Activated naive CD8-positive, alpha-beta T cell treated with anti-CD3 and anti-CD28 coated beads for 36 hours (primary cell): Measurements from ENCODE around the gene ATXN2. TPM values are rescaled to one million over a fixed set of nuclear protein-coding genes. Genes with fewer than 3 reads are reported as not detected.
"Not testable (repeated sequence)": the region's sequence is repeated elsewhere in the genome, so short reads cannot be mapped to it uniquely, and the experiment has no call there.

ENCODE experiments used
- DNase-seq: peaks from one replicate; pipeline ENCODE4 v3.0.0; 2021
- H3K27ac Mint-ChIP-seq: one replicate; pipeline ENCODE4 v1.8.0; 2022; ENCODE audit warnings: mild to moderate bottlenecking, moderate library complexity, mixed read lengths
- H3K27me3 Mint-ChIP-seq: one replicate; pipeline ENCODE4 v1.8.0; 2022; ENCODE audit warnings: mild to moderate bottlenecking, mixed read lengths
- H3K36me3 Mint-ChIP-seq: one replicate; pipeline ENCODE4 v1.8.0; 2021; ENCODE audit warnings: mild to moderate bottlenecking, mixed read lengths
- H3K4me1 Mint-ChIP-seq: one replicate; pipeline ENCODE4 v1.8.0; 2021; ENCODE audit warnings: mixed read lengths
- H3K4me3 Mint-ChIP-seq: one replicate; pipeline ENCODE4 v1.8.0; 2022; ENCODE audit warnings: mild to moderate bottlenecking, moderate library complexity, mixed read lengths
- H3K9me3 Mint-ChIP-seq: one replicate; pipeline ENCODE4 v1.8.0; 2022; ENCODE audit warnings: mixed read lengths
- total RNA-seq, 2 experiments: library from RNA; stranded (reverse); gene quantifications; one replicate each; pipeline ENCODE4 v1.2.3, GENCODE V29; 2021

Gene ATXN2
- total RNA-seq, 2 experiments from 2014 or later, result 24.8 to 30.8 TPM

- Mint-ChIP-seq H3K27me3 (no peaks in the 10 kb centered on the region), H3K9me3 (no peaks in the 10 kb centered on the region), H3K4me3 (no peak overlapping the region)
These were observed 29.6 kb downstream of the ATXN2 start for GRCh38 chr12:111569363-111570083.

GRCh38 chr12:111560844-111561243, 38.3 kb downstream of the ATXN2 start:
- H3K27ac Mint-ChIP-seq, H3K36me3 Mint-ChIP-seq, DNase-seq, H3K27me3 Mint-ChIP-seq, H3K9me3 Mint-ChIP-seq, H3K4me3 Mint-ChIP-seq: not testable (repeated sequence)
- peaks cover 29% of the 10 kb centered on the region for H3K4me1 Mint-ChIP-seq

More at GRCh38 chr12:111569363-111570083, 29.6 kb downstream of the ATXN2 start:
- Mint-ChIP-seq H3K4me1 (peaks cover 15% of the 10 kb centered on the region), H3K36me3 (peaks cover 4% of the 10 kb centered on the region), H3K27ac (no peak overlapping the region)
- no peak for DNase-seq

- no peak for DNase-seq
- Mint-ChIP-seq H3K27me3 (no peaks in the 10 kb centered on the region), H3K9me3 (peaks cover 3% of the 10 kb centered on the region), H3K4me3 (no peak overlapping the region), H3K27ac (no peak overlapping the region), H3K4me1 (peaks cover 26% of the 10 kb centered on the region), H3K36me3 (peaks cover 19% of the 10 kb centered on the region)
These were observed 41.1 kb downstream of the ATXN2 start for GRCh38 chr12:111558107-111558376.

- DNase-seq, result no peak
- Mint-ChIP-seq H3K27me3 (no peaks in the 10 kb centered on the region), H3K4me3 (no peak overlapping the region), H3K27ac (no peak overlapping the region), H3K36me3 (peaks cover 19% of the 10 kb centered on the region), H3K9me3 (peaks cover 3% of the 10 kb centered on the region), H3K4me1 (peaks cover 22% of the 10 kb centered on the region)
These were observed 41.6 kb downstream of the ATXN2 start for GRCh38 chr12:111557271-111558106.

GRCh38 chr12:111556676-111557075, 42.4 kb downstream of the ATXN2 start:
- no peak overlapping the region for H3K27ac Mint-ChIP-seq
- H3K4me3 Mint-ChIP-seq, result no peak overlapping the region
- peaks cover 19% of the 10 kb centered on the region for H3K36me3 Mint-ChIP-seq
- no peaks in the 10 kb centered on the region for H3K27me3 Mint-ChIP-seq
- H3K4me1 Mint-ChIP-seq, result peaks cover 22% of the 10 kb centered on the region
- peaks cover 3% of the 10 kb centered on the region for H3K9me3 Mint-ChIP-seq
- no peak for DNase-seq

- Mint-ChIP-seq H3K36me3 (peaks cover 19% of the 10 kb centered on the region), H3K4me1 (peaks cover 22% of the 10 kb centered on the region)
- not testable (repeated sequence) for H3K9me3 Mint-ChIP-seq, H3K27me3 Mint-ChIP-seq, DNase-seq, H3K4me3 Mint-ChIP-seq, H3K27ac Mint-ChIP-seq
These were observed 43.8 kb downstream of the ATXN2 start for GRCh38 chr12:111555313-111555712.

GRCh38 chr12:111546758-111547383, 52.2 kb downstream of the ATXN2 start:
- DNase-seq, result peak; percentile 44
- Mint-ChIP-seq H3K27ac (peak overlapping the region; percentile 82), H3K27me3 (no peaks in the 10 kb centered on the region), H3K4me1 (peaks cover 14% of the 10 kb centered on the region), H3K9me3 (no peaks in the 10 kb centered on the region), H3K4me3 (peak overlapping the region; percentile 4), H3K36me3 (peaks cover 34% of the 10 kb centered on the region)

GRCh38 chr12:111546171-111546570, 52.9 kb downstream of the ATXN2 start:
- peaks cover 32% of the 10 kb centered on the region for H3K36me3 Mint-ChIP-seq

GRCh38 chr12:111544032-111544431, 55.1 kb downstream of the ATXN2 start:
- no peaks in the 10 kb centered on the region for H3K27me3 Mint-ChIP-seq
- H3K9me3 Mint-ChIP-seq, result no peaks in the 10 kb centered on the region
- H3K36me3 Mint-ChIP-seq, result peaks cover 32% of the 10 kb centered on the region
- DNase-seq, result no peak
- peaks cover 14% of the 10 kb centered on the region for H3K4me1 Mint-ChIP-seq
- peak overlapping the region; percentile 2 for H3K27ac Mint-ChIP-seq
- no peak overlapping the region for H3K4me3 Mint-ChIP-seq

More at GRCh38 chr12:111546171-111546570, 52.9 kb downstream of the ATXN2 start:
- DNase-seq, result no peak
- peaks cover 14% of the 10 kb centered on the region for H3K4me1 Mint-ChIP-seq
- no peaks in the 10 kb centered on the region for H3K9me3 Mint-ChIP-seq
- H3K27ac Mint-ChIP-seq, result peak overlapping the region; percentile 75
- peak overlapping the region; percentile 4 for H3K4me3 Mint-ChIP-seq
- H3K27me3 Mint-ChIP-seq, result no peaks in the 10 kb centered on the region

GRCh38 chr12:111532751-111533150, 66.4 kb downstream of the ATXN2 start:
- H3K4me1 Mint-ChIP-seq, result peaks cover 13% of the 10 kb centered on the region
- DNase-seq, result no peak
- no peak overlapping the region for H3K4me3 Mint-ChIP-seq
- H3K9me3 Mint-ChIP-seq, result no peaks in the 10 kb centered on the region
- H3K27me3 Mint-ChIP-seq, result no peaks in the 10 kb centered on the region
- H3K27ac Mint-ChIP-seq, result no peak overlapping the region
- H3K36me3 Mint-ChIP-seq, result peaks cover 11% of the 10 kb centered on the region

GRCh38 chr12:111529424-111530368, 69.4 kb downstream of the ATXN2 start:
- Mint-ChIP-seq H3K9me3 (no peaks in the 10 kb centered on the region), H3K27me3 (no peaks in the 10 kb centered on the region)

GRCh38 chr12:111523587-111524167, 75.4 kb downstream of the ATXN2 start:
- H3K4me3 Mint-ChIP-seq, result no peak overlapping the region
- no peak overlapping the region for H3K27ac Mint-ChIP-seq
- DNase-seq, result no peak
- peaks cover 4% of the 10 kb centered on the region for H3K4me1 Mint-ChIP-seq
- H3K9me3 Mint-ChIP-seq, result no peaks in the 10 kb centered on the region
- no peaks in the 10 kb centered on the region for H3K27me3 Mint-ChIP-seq
- H3K36me3 Mint-ChIP-seq, result peaks cover 11% of the 10 kb centered on the region

More at GRCh38 chr12:111529424-111530368, 69.4 kb downstream of the ATXN2 start:
- H3K4me1 Mint-ChIP-seq, result peaks cover 13% of the 10 kb centered on the region
- no peak overlapping the region for H3K27ac Mint-ChIP-seq
- peak; percentile 67 for DNase-seq
- H3K36me3 Mint-ChIP-seq, result peaks cover 9% of the 10 kb centered on the region
- H3K4me3 Mint-ChIP-seq, result no peak overlapping the region

- Mint-ChIP-seq H3K36me3 (peaks cover 11% of the 10 kb centered on the region), H3K27ac (no peak overlapping the region), H3K4me3 (no peak overlapping the region), H3K27me3 (no peaks in the 10 kb centered on the region), H3K9me3 (no peaks in the 10 kb centered on the region), H3K4me1 (peaks cover 4% of the 10 kb centered on the region)
- no peak for DNase-seq
These were observed 77.3 kb downstream of the ATXN2 start for GRCh38 chr12:111521801-111522200.

- Mint-ChIP-seq H3K27ac (peak overlapping the region; percentile 44), H3K4me3 (no peak overlapping the region), H3K36me3 (peaks cover 8% of the 10 kb centered on the region), H3K27me3 (no peaks in the 10 kb centered on the region), H3K4me1 (peaks cover 4% of the 10 kb centered on the region), H3K9me3 (no peaks in the 10 kb centered on the region)
- no peak for DNase-seq
These were observed 79.2 kb downstream of the ATXN2 start for GRCh38 chr12:111519937-111520336.
